ENCODE results near the gene ARHGAP42. TPM values are rescaled to one million over a fixed set of nuclear protein-coding genes. Genes with fewer than 3 reads are reported as not detected.

The ARHGAP42 gene
- total RNA-seq, 1 donor from 2014 or later = 33.2 TPM

DNA sequence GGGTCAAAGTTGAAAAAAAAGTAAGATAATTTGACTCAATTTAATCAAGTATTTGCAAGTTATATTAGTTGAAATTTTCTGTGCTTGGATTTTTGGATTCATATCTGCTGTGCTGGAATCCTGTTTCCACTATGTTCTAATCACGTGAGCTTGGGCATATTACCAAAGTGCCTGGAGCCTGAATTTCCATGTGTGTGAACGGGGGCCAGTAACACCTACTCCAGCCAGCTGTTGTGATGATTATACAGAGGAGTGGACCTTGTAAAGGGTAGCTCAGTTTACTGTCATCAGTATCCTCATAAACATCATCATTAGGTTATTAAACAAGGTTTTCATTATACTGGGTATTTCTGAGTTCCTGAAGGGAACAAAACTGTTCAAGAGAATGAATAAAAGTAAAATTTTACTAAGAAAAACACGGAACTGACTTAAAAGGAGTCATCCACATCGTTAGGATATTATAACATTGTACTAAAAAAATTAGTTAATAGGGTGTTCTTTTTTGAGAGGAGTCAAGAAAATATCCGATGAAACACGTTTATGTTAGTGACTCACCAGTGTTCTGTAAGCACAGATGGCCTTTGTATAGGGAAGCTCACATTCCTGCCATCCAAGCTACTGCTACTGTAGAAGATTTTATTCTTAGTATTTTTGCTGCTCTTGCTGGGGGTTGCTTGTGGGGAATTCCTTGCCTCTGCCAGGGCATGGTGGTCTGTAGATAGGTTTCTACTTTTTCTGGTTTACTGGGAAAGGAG lies 144.1 kb downstream of the ARHGAP42 start:
- TF ChIP-seq EZH2 (IDR thresholded peaks at IDR 0.05; ENCODE audit: insufficient read depth, low read length) = no peak
- TF ChIP-seq, protein P1, sequence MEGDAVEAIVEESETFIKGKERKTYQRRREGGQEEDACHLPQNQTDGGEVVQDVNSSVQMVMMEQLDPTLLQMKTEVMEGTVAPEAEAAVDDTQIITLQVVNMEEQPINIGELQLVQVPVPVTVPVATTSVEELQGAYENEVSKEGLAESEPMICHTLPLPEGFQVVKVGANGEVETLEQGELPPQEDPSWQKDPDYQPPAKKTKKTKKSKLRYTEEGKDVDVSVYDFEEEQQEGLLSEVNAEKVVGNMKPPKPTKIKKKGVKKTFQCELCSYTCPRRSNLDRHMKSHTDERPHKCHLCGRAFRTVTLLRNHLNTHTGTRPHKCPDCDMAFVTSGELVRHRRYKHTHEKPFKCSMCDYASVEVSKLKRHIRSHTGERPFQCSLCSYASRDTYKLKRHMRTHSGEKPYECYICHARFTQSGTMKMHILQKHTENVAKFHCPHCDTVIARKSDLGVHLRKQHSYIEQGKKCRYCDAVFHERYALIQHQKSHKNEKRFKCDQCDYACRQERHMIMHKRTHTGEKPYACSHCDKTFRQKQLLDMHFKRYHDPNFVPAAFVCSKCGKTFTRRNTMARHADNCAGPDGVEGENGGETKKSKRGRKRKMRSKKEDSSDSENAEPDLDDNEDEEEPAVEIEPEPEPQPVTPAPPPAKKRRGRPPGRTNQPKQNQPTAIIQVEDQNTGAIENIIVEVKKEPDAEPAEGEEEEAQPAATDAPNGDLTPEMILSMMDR (IDR thresholded peaks at IDR 0.05; ENCODE audit: insufficient read depth, low read depth, low read length) = no peak
- H3K4me1 Mint-ChIP-seq (ENCODE audit: low read depth, unreplicated experiment) = peaks cover 57% of the 10 kb centered on the region
- peak overlapping the region; percentile 62 for H3K27ac Mint-ChIP-seq (ENCODE audit: unreplicated experiment)
- H3K9me3 Mint-ChIP-seq (ENCODE audit: unreplicated experiment) = no peaks in the 10 kb centered on the region
- H3K27me3 Mint-ChIP-seq (ENCODE audit: low read depth, unreplicated experiment) = no peaks in the 10 kb centered on the region
- H4K20me1 ChIP-seq (ENCODE audit: insufficient read depth, low read length) = peaks cover 41% of the 10 kb centered on the region
- no peaks in the 10 kb centered on the region for H3K36me3 ChIP-seq (ENCODE audit: insufficient read depth, low read length)
- no peak overlapping the region for H3K27ac ChIP-seq (ENCODE audit: low read depth, low read length)
- no peak overlapping the region for H3K4me3 Mint-ChIP-seq (ENCODE audit: unreplicated experiment)
- no peaks in the 10 kb centered on the region for H3K27me3 ChIP-seq (ENCODE audit: insufficient read depth, low read length)
- no peaks in the 10 kb centered on the region for H3K36me3 Mint-ChIP-seq (ENCODE audit: low read depth, unreplicated experiment)
- peak overlapping the region; percentile 45 for H3K4me2 ChIP-seq (ENCODE audit: low read length)
- H2AFZ ChIP-seq (ENCODE audit: low read depth, low read length) = no peak overlapping the region
- no peak for FAIRE-seq
- peaks cover 28% of the 10 kb centered on the region for H3K4me1 ChIP-seq (ENCODE audit: insufficient read depth, low read length)
- H3K79me2 ChIP-seq (ENCODE audit: insufficient read depth, low read length) = peaks cover 3% of the 10 kb centered on the region
- no peak overlapping the region for H3K9ac ChIP-seq (ENCODE audit: low read length)
- H3K4me3 ChIP-seq (ENCODE audit: insufficient read depth, low read depth, low read length) = no peak overlapping the region
- H3K9me3 ChIP-seq (ENCODE audit: insufficient read depth, low read depth, low read length) = no peaks in the 10 kb centered on the region
- peak; percentile 68 for DNase-seq (ENCODE audit: low read depth)

DNA sequence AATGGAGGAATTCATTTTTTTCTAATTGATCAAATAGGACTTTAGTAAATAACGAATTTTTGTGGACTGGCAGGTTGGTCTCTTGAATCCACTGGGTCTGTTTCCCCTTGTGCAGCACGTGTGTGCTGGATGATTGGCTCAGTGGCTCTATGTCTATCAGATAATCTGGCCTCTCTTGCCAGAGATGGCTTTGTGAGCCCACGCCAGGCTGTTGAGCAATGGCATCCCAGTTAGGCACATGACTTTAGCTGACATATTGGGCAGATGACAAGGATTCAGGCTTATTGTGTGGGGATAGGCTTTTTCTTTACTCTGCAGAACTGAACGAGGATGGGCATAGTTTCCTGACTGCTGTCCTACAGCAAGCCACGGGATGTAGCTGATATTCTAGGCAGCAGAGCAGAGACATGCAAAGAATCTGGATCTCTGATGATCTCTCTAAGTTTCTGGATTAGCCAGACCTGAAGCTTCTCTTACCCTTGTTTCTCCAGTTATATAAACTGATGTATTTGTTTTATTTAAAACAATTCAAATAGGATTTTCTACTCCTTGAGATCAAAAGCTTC lies 144.9 kb downstream of the ARHGAP42 start:
- no peak overlapping the region for H2AFZ ChIP-seq (ENCODE audit: low read depth, low read length)
- H3K4me2 ChIP-seq (ENCODE audit: low read length) = no peak overlapping the region
- Mint-ChIP-seq H3K27me3 (ENCODE audit: low read depth, unreplicated experiment) (no peaks in the 10 kb centered on the region), H3K4me1 (ENCODE audit: low read depth, unreplicated experiment) (peaks cover 59% of the 10 kb centered on the region), H3K9me3 (ENCODE audit: unreplicated experiment) (no peaks in the 10 kb centered on the region), H3K36me3 (ENCODE audit: low read depth, unreplicated experiment) (no peaks in the 10 kb centered on the region), H3K27ac (ENCODE audit: unreplicated experiment) (peak overlapping the region; percentile 62), H3K4me3 (ENCODE audit: unreplicated experiment) (no peak overlapping the region)
- DNase-seq (ENCODE audit: low read depth) (no peak), FAIRE-seq (no peak)
- H3K4me3 ChIP-seq (ENCODE audit: insufficient read depth, low read depth, low read length) = no peak overlapping the region
- no peaks in the 10 kb centered on the region for H3K9me3 ChIP-seq (ENCODE audit: insufficient read depth, low read depth, low read length)
- no peak for TF ChIP-seq EZH2 (IDR thresholded peaks at IDR 0.05; ENCODE audit: insufficient read depth, low read length)
- TF ChIP-seq, protein P1 (IDR thresholded peaks at IDR 0.05; ENCODE audit: insufficient read depth, low read depth, low read length) = no peak
- H3K9ac ChIP-seq (ENCODE audit: low read length) = no peak overlapping the region
- H3K79me2 ChIP-seq (ENCODE audit: insufficient read depth, low read length) = peaks cover 3% of the 10 kb centered on the region
- H3K27ac ChIP-seq (ENCODE audit: low read depth, low read length) = no peak overlapping the region
- no peaks in the 10 kb centered on the region for H3K36me3 ChIP-seq (ENCODE audit: insufficient read depth, low read length)
- no peaks in the 10 kb centered on the region for H3K27me3 ChIP-seq (ENCODE audit: insufficient read depth, low read length)
- peaks cover 28% of the 10 kb centered on the region for H3K4me1 ChIP-seq (ENCODE audit: insufficient read depth, low read length)
- H4K20me1 ChIP-seq (ENCODE audit: insufficient read depth, low read length) = peaks cover 41% of the 10 kb centered on the region

DNA sequence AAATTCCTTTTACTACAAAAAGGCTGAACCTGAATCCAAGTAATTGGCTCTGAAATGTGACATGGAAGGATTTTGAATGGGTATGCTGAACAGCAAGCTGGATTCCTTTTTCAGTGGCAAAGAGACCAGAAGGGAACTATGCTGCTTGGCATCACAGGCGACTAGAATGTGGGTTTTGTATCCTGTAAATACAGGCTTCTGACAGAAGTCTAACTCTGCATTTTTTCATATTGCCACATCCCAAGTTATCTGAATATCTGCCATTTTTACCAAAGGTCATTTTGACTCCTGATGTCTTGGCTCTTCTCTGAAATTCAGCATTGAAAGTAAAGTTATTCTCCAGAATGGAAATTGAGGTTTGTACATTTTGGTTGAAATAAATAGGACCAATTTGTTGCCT lies 145.7 kb downstream of the ARHGAP42 start:
- Histone ChIP-seq H3K79me2 (ENCODE audit: insufficient read depth, low read length) (peaks cover 3% of the 10 kb centered on the region), H3K9me3 (ENCODE audit: insufficient read depth, low read depth, low read length) (no peaks in the 10 kb centered on the region), H3K27ac (ENCODE audit: low read depth, low read length) (no peak overlapping the region), H3K4me2 (ENCODE audit: low read length) (no peak overlapping the region), H3K4me3 (ENCODE audit: insufficient read depth, low read depth, low read length) (no peak overlapping the region), H3K36me3 (ENCODE audit: insufficient read depth, low read length) (no peaks in the 10 kb centered on the region), H2AFZ (ENCODE audit: low read depth, low read length) (no peak overlapping the region), H3K4me1 (ENCODE audit: insufficient read depth, low read length) (peaks cover 26% of the 10 kb centered on the region), H4K20me1 (ENCODE audit: insufficient read depth, low read length) (peaks cover 32% of the 10 kb centered on the region), H3K9ac (ENCODE audit: low read length) (no peak overlapping the region), H3K27me3 (ENCODE audit: insufficient read depth, low read length) (no peaks in the 10 kb centered on the region)
- Mint-ChIP-seq H3K36me3 (ENCODE audit: low read depth, unreplicated experiment) (no peaks in the 10 kb centered on the region), H3K4me3 (ENCODE audit: unreplicated experiment) (no peak overlapping the region), H3K27ac (ENCODE audit: unreplicated experiment) (peak overlapping the region; percentile 23), H3K4me1 (ENCODE audit: low read depth, unreplicated experiment) (peaks cover 58% of the 10 kb centered on the region), H3K9me3 (ENCODE audit: unreplicated experiment) (no peaks in the 10 kb centered on the region), H3K27me3 (ENCODE audit: low read depth, unreplicated experiment) (no peaks in the 10 kb centered on the region)
- TF ChIP-seq, protein P1 (IDR thresholded peaks at IDR 0.05; ENCODE audit: insufficient read depth, low read depth, low read length) = no peak
- no peak for TF ChIP-seq EZH2 (IDR thresholded peaks at IDR 0.05; ENCODE audit: insufficient read depth, low read length)
- FAIRE-seq (no peak), DNase-seq (ENCODE audit: low read depth) (no peak)
